Measurements from ENCODE around the gene IL20RA.
"Not testable (repeated sequence)": the region's sequence is repeated elsewhere in the genome, so short reads cannot be mapped to it uniquely, and the experiment has no call there.

The IL20RA gene

GRCh38 chr6:136969930-136970329 lies 74.8 kb downstream of the IL20RA start:
- no peaks in the 10 kb centered on the region for H3K36me3 ChIP-seq (ENCODE audit: control insufficient read depth, insufficient read depth, low read length)
- H3K9me3 ChIP-seq (ENCODE audit: control insufficient read depth, insufficient read depth, low read depth, low read length): no peaks in the 10 kb centered on the region
- H3K4me1 ChIP-seq (ENCODE audit: control insufficient read depth, insufficient read depth, low read length): peaks cover 4% of the 10 kb centered on the region; the same call in 1 of the 2 replicates
- no peaks in the 10 kb centered on the region for H3K27me3 ChIP-seq (ENCODE audit: control insufficient read depth, insufficient read depth, low read length)
- H3K27ac ChIP-seq (ENCODE audit: low read depth, low read length): no peak overlapping the region
- H3K9ac ChIP-seq (ENCODE audit: low read length): no peak overlapping the region
- H3K4me3 ChIP-seq (ENCODE audit: low read depth, low read length): no peak overlapping the region

DNA sequence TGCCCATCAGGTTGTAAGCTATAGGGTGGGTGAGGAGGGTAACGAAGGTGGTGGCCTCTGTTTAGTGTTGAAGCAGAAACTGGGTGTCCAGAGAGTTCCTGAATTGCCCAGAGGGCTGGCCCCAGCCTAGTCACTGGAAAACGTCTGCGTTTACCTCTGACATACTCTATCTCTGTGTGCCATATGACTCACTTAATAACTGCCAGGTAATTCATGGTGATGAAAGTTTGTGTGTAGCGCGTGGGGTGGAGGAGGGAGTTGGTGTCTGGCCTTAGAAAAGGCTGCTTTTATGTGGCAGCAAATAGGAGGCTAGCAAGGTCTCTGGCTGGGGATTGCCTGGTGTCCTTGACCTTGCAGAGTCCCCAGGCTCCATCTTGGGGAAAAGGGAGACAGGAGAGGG lies 75.3 kb downstream of the IL20RA start:
- no peaks in the 10 kb centered on the region for H3K36me3 ChIP-seq (ENCODE audit: control insufficient read depth, insufficient read depth, low read length)
- no peaks in the 10 kb centered on the region for H3K27me3 ChIP-seq (ENCODE audit: control insufficient read depth, insufficient read depth, low read length)
- no peak overlapping the region for H3K4me3 ChIP-seq (ENCODE audit: low read depth, low read length)
- peaks cover 7% of the 10 kb centered on the region; the same call in 1 of the 2 replicates for H3K4me1 ChIP-seq (ENCODE audit: control insufficient read depth, insufficient read depth, low read length)
- H3K9ac ChIP-seq (ENCODE audit: low read length): no peak overlapping the region
- H3K9me3 ChIP-seq (ENCODE audit: control insufficient read depth, insufficient read depth, low read depth, low read length): no peaks in the 10 kb centered on the region
- no peak overlapping the region for H3K27ac ChIP-seq (ENCODE audit: low read depth, low read length)

DNA sequence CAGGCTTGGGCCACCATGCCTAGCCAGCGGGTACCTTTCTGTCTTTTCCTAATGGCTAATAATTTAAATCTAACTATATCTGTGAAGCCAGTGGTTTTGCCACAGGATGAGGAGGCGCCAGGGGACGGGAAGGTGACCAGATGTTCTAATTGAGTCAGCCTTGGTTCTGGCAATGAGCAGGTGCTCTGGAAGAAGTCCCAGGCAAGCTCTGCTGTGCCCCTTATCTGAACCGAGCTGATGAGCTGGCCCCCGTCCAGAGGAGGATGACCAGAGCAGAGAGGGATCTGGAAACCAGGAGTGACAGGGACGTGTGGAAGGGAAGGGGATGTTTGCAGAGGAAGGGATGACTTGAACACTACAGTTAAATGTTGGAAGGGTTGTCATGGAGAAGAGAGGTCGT lies 75.9 kb downstream of the IL20RA start:
- Histone ChIP-seq H3K27ac (ENCODE audit: low read depth, low read length) (no peak overlapping the region), H3K4me3 (ENCODE audit: low read depth, low read length) (no peak overlapping the region), H3K9me3 (ENCODE audit: control insufficient read depth, insufficient read depth, low read depth, low read length) (no peaks in the 10 kb centered on the region), H3K36me3 (ENCODE audit: control insufficient read depth, insufficient read depth, low read length) (no peaks in the 10 kb centered on the region), H3K4me1 (ENCODE audit: control insufficient read depth, insufficient read depth, low read length) (peaks cover 8% of the 10 kb centered on the region; the same call in 1 of the 2 replicates), H3K9ac (ENCODE audit: low read length) (no peak overlapping the region), H3K27me3 (ENCODE audit: control insufficient read depth, insufficient read depth, low read length) (no peaks in the 10 kb centered on the region)

- Histone ChIP-seq H3K9me3 (ENCODE audit: control insufficient read depth, insufficient read depth, low read depth, low read length) (no peaks in the 10 kb centered on the region), H3K27ac (ENCODE audit: low read depth, low read length) (no peak overlapping the region), H3K9ac (ENCODE audit: low read length) (peak overlapping the region; percentile 0)
Observed at GRCh38 chr6:136967876-136968752, 76.7 kb downstream of the IL20RA start.

GRCh38 chr6:136964398-136964797 lies 80.4 kb downstream of the IL20RA start:
- H3K9me3 ChIP-seq (ENCODE audit: control insufficient read depth, insufficient read depth, low read depth, low read length): no peaks in the 10 kb centered on the region
- peaks cover 39% of the 10 kb centered on the region for H3K4me1 ChIP-seq (ENCODE audit: control insufficient read depth, insufficient read depth, low read length)
- no peak overlapping the region for H3K9ac ChIP-seq (ENCODE audit: low read length)
- H3K27ac ChIP-seq (ENCODE audit: low read depth, low read length): no peak overlapping the region
- H3K27me3 ChIP-seq (ENCODE audit: control insufficient read depth, insufficient read depth, low read length): no peaks in the 10 kb centered on the region
- no peak overlapping the region for H3K4me3 ChIP-seq (ENCODE audit: low read depth, low read length)
- H3K36me3 ChIP-seq (ENCODE audit: control insufficient read depth, insufficient read depth, low read length): no peaks in the 10 kb centered on the region

More at GRCh38 chr6:136967876-136968752, 76.7 kb downstream of the IL20RA start:
- Histone ChIP-seq H3K4me3 (ENCODE audit: low read depth, low read length) (no peak overlapping the region), H3K4me1 (ENCODE audit: control insufficient read depth, insufficient read depth, low read length) (peaks cover 10% of the 10 kb centered on the region; the same call in 1 of the 2 replicates), H3K27me3 (ENCODE audit: control insufficient read depth, insufficient read depth, low read length) (no peaks in the 10 kb centered on the region), H3K36me3 (ENCODE audit: control insufficient read depth, insufficient read depth, low read length) (no peaks in the 10 kb centered on the region)

GRCh38 chr6:136963259-136963658 lies 81.5 kb downstream of the IL20RA start:
- H3K4me1 ChIP-seq (ENCODE audit: control insufficient read depth, insufficient read depth, low read length): peaks cover 50% of the 10 kb centered on the region
- no peak overlapping the region for H3K9ac ChIP-seq (ENCODE audit: low read length)
- H3K4me3 ChIP-seq (ENCODE audit: low read depth, low read length): no peak overlapping the region
- H3K9me3 ChIP-seq (ENCODE audit: control insufficient read depth, insufficient read depth, low read depth, low read length): no peaks in the 10 kb centered on the region
- H3K27ac ChIP-seq (ENCODE audit: low read depth, low read length): no peak overlapping the region
- H3K36me3 ChIP-seq (ENCODE audit: control insufficient read depth, insufficient read depth, low read length): no peaks in the 10 kb centered on the region
- no peaks in the 10 kb centered on the region for H3K27me3 ChIP-seq (ENCODE audit: control insufficient read depth, insufficient read depth, low read length)

- no peaks in the 10 kb centered on the region for H3K27me3 ChIP-seq (ENCODE audit: control insufficient read depth, insufficient read depth, low read length)
- H3K36me3 ChIP-seq (ENCODE audit: control insufficient read depth, insufficient read depth, low read length): no peaks in the 10 kb centered on the region
- no peak overlapping the region for H3K4me3 ChIP-seq (ENCODE audit: low read depth, low read length)
- peak overlapping the region; percentile 52; the same call in 1 of the 2 replicates for H3K27ac ChIP-seq (ENCODE audit: low read depth, low read length)
- H3K4me1 ChIP-seq (ENCODE audit: control insufficient read depth, insufficient read depth, low read length): peaks cover 51% of the 10 kb centered on the region
- H3K9me3 ChIP-seq (ENCODE audit: control insufficient read depth, insufficient read depth, low read depth, low read length): no peaks in the 10 kb centered on the region
- no peak overlapping the region for H3K9ac ChIP-seq (ENCODE audit: low read length)
Observed at GRCh38 chr6:136962661-136963060, 82.1 kb downstream of the IL20RA start.

- Histone ChIP-seq H3K36me3 (ENCODE audit: control insufficient read depth, insufficient read depth, low read length) (no peaks in the 10 kb centered on the region), H3K27ac (ENCODE audit: low read depth, low read length) (no peak overlapping the region), H3K27me3 (ENCODE audit: control insufficient read depth, insufficient read depth, low read length) (no peaks in the 10 kb centered on the region), H3K4me3 (ENCODE audit: low read depth, low read length) (no peak overlapping the region), H3K4me1 (ENCODE audit: control insufficient read depth, insufficient read depth, low read length) (peaks cover 57% of the 10 kb centered on the region), H3K9ac (ENCODE audit: low read length) (no peak overlapping the region), H3K9me3 (ENCODE audit: control insufficient read depth, insufficient read depth, low read depth, low read length) (no peaks in the 10 kb centered on the region)
Observed at GRCh38 chr6:136961848-136962247, 82.9 kb downstream of the IL20RA start.

- no peaks in the 10 kb centered on the region for H3K36me3 ChIP-seq (ENCODE audit: control insufficient read depth, insufficient read depth, low read length)
- no peaks in the 10 kb centered on the region for H3K9me3 ChIP-seq (ENCODE audit: control insufficient read depth, insufficient read depth, low read depth, low read length)
- H3K4me3 ChIP-seq (ENCODE audit: low read depth, low read length): no peak overlapping the region
- H3K27me3 ChIP-seq (ENCODE audit: control insufficient read depth, insufficient read depth, low read length): no peaks in the 10 kb centered on the region
- no peak overlapping the region for H3K27ac ChIP-seq (ENCODE audit: low read depth, low read length)
- peaks cover 63% of the 10 kb centered on the region for H3K4me1 ChIP-seq (ENCODE audit: control insufficient read depth, insufficient read depth, low read length)
- no peak overlapping the region for H3K9ac ChIP-seq (ENCODE audit: low read length)
Observed at GRCh38 chr6:136960781-136961180, 84.0 kb downstream of the IL20RA start.

- H3K9me3 ChIP-seq (ENCODE audit: control insufficient read depth, insufficient read depth, low read depth, low read length); H3K36me3 ChIP-seq (ENCODE audit: control insufficient read depth, insufficient read depth, low read length); H3K4me3 ChIP-seq (ENCODE audit: low read depth, low read length); H3K27me3 ChIP-seq (ENCODE audit: control insufficient read depth, insufficient read depth, low read length); H3K9ac ChIP-seq (ENCODE audit: low read length): not testable (repeated sequence)
- peaks cover 71% of the 10 kb centered on the region for H3K4me1 ChIP-seq (ENCODE audit: control insufficient read depth, insufficient read depth, low read length)
- 0 out of 2 replicates have a peak overlapping the region, but pooled peaks have one; percentile 31 for H3K27ac ChIP-seq (ENCODE audit: low read depth, low read length)
Observed at GRCh38 chr6:136959935-136960334, 84.8 kb downstream of the IL20RA start.

DNA sequence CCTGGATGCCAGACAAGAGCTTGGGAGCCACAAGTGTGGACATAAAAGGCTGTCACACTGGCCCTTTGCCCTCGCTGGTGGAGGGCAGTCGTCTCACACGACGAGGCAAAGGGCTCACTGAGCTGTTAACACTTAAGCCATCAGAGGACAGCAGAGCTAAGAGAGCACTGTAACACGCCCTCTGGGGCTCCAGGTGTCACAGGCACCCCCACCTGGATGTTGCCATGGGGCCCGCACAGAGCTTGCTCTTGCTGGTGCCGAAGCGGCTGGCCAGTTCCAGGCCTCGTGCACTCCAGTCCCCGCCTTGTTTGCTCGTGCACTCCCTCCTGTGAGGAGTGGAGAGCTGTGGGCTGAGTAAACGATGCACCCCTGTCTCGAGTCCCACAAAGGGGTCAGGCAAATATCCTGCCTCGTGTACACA lies 85.3 kb downstream of the IL20RA start:
- Histone ChIP-seq H3K9ac (ENCODE audit: low read length) (peak overlapping the region; percentile 18), H3K27me3 (ENCODE audit: control insufficient read depth, insufficient read depth, low read length) (no peaks in the 10 kb centered on the region), H3K27ac (ENCODE audit: low read depth, low read length) (0 out of 2 replicates have a peak overlapping the region, but pooled peaks have one; percentile 31), H3K9me3 (ENCODE audit: control insufficient read depth, insufficient read depth, low read depth, low read length) (no peaks in the 10 kb centered on the region), H3K4me3 (ENCODE audit: low read depth, low read length) (no peak overlapping the region), H3K4me1 (ENCODE audit: control insufficient read depth, insufficient read depth, low read length) (peaks cover 73% of the 10 kb centered on the region), H3K36me3 (ENCODE audit: control insufficient read depth, insufficient read depth, low read length) (no peaks in the 10 kb centered on the region)
